GM21390 (cell line): Measurements from ENCODE around the gene TMPRSS6.

Source experiments
- ATAC-seq: cut with Tn5 transposase; IDR thresholded peaks from one replicate; pipeline ENCODE4 v1.9.1; 2021; ENCODE audit not compliant: unreplicated experiment

The TMPRSS6 gene

DNA sequence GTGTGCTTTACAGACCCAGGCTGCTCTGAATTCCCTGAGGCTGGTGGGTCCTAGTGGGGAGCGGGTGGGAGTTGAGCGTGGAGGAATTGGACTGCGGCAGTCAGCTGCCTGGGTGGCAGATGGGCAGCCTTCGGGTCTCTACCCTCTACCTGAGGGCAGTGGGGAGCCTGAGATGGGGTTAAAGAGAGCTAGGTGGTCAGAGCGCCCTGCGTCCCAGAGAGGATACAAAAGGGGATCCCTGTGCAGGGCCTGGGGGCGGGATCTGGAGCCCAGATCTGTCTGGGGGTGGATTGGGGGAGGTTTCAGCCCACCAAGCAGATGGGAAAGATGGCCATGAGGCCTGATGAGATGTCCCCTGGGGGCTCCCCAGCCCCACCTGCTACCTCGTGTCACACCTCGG, 39.8 kb downstream of the TMPRSS6 start:
- no peak for ATAC-seq

DNA sequence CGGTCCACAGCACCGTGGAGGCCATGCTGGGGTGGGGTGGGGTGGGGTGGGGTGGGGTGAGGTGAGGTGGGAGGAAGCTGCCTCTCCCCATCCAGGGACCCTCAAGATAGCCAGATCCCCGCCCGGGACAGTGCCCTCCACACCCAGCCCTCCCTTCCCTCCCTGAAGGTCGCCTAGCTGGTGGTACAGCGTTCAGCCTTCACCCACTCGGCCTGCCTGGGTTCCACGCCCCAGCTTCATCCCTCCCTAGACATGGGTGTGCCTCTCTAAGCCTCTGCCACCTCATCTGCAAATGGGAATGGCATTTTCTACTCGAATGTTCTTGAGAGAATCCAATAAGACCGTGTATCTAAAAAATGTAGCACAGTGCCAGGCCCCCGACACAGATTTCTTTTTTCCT, 40.2 kb downstream of the TMPRSS6 start:
- ATAC-seq: no peak

DNA sequence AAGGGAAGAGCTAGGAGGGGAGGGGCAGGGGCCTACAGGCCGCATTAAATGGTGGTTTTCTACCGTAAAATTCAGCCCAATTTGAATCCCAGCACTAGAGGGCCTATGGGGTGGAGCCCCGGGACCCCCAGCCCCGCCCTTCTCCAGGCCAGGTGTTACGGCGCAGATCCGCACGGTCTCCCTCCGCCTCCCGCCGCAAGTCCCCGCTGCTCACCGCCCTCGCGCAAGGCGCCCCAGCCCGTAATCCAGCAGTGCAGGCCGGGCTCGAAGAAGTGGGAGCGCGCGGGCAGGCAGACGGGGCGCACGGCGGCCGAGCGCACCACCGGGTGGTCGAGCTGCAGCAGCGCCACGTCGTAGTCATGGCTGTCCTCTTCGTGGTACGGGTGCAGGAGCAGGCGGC, 40.7 kb downstream of the TMPRSS6 start:
- no peak for ATAC-seq

DNA sequence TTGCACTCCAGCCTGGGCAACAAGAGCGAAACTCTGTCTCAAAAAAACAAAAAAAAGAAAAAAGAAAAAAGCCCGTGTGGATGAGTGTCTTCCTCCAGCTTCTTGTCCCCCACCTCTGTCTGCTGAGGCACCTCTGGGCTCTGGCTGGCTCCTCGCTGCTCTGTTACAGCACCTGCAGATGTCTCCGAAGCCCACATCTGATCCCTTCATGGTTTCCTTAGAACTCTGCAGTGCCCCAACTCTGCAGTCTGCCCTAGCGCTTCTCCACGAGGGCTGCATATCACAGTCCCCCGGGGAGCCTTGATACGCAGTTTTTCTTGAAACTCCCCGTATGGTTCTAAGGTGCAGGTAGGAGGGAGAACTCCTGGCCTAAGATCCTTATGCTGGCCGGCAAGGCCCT, 42.1 kb downstream of the TMPRSS6 start:
- ATAC-seq: no peak

DNA sequence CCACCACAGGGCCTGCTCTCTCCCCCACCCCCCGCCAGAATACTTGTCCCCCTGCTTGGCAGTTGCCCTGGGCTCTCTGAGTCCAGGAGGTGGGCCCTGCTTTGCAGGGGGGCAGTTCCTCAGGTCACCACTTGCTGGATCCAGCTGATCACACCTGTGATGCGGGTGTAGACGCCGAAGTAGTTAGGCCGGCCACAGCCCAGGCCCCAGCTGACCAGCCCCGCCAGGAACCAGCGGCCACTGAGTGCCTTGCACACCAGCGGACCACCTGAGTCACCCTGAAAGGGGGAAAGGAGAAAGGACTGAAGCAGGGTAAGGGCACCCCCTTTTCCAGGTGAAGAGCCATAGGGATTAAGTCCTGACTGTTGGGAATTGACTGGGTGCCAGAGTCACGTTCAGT, 43.6 kb downstream of the TMPRSS6 start:
- ATAC-seq: no peak

DNA sequence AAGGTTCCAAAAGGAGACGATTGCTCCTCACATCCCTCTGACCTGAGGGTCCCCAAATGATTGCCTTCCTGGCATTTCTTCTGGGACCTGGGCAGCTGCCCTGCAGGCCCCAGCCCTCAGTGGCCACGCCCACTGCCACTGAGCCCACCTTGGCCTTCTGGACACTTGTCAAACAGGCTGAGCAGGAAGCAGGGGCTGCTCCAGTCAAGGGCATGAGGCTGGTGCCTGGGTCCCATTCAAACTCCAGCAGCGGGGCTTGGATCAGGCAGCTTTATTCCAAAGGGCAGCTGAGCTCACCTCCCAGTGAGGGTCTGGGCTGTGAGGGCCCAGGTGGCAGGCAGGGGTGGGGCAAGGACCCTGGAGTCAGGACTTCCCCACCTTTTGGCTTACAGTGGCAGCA, 44.3 kb downstream of the TMPRSS6 start:
- ATAC-seq: no peak

DNA sequence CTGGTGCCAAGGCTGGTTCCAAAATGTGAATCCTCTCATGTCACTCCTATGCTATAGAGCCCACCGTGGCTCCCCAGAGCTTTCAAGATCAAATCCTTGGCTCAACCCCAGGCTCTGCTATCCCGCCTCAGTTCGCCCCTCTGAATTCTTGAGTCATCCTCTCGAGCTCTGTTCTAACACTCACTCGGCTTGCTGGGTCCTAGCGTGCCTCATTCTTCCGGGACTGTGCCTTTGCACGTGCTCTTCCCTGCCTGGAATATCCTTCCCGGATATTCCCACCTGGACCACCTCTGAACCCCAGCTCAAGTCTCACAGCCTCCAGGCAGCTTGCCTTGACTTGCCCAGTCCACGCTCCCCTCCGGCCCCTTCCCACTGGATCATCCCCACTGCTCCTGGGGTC, 45.0 kb downstream of the TMPRSS6 start:
- no peak for ATAC-seq

DNA sequence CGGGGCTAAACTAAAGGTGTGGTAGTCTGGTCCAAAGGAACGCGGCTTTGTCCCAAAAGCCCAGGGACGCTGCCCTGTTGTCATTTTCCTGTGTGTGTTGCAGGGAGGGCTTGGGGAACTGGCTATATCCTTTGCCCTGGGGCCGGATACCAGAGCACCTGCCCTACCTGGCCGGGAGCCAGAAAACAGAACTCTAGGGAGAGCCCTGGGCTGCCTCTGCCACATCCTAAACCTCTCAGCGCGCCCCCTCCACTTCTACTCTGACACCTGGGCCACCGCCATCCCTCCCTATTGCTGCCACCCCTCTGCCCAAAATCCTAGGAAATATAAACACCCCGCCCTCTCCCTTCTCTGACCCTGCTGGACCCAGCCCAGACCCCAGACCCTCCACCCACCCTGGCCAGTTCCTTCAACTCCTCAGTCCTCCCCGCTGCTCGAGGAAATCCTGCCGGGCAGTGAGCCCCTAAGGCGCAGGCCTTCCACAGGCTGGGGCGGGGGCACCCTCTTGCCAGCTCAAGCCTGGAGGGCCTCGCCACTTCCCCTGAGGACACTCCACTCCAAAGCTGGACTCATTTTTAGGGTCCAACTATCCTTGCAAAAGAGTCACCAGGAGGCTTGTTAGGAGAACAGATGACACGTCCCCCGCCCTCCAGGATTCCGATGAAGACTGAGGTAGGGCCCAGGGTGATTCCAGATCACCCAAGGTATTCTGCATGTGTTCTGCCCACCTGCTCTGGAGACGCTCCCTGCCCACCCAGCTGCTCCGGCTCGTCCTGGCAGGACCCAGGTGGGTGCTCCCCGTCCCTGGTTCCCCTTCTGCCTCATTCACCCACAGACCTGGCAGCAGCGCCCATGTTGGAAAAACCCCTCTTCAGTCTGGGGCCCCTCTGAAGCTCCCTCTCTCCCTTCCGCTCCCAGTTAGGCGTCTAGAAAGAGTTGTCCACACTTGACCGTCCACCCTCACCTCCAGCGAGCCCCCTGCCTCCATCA, 45.8 kb downstream of the TMPRSS6 start:
- no peak for ATAC-seq

DNA sequence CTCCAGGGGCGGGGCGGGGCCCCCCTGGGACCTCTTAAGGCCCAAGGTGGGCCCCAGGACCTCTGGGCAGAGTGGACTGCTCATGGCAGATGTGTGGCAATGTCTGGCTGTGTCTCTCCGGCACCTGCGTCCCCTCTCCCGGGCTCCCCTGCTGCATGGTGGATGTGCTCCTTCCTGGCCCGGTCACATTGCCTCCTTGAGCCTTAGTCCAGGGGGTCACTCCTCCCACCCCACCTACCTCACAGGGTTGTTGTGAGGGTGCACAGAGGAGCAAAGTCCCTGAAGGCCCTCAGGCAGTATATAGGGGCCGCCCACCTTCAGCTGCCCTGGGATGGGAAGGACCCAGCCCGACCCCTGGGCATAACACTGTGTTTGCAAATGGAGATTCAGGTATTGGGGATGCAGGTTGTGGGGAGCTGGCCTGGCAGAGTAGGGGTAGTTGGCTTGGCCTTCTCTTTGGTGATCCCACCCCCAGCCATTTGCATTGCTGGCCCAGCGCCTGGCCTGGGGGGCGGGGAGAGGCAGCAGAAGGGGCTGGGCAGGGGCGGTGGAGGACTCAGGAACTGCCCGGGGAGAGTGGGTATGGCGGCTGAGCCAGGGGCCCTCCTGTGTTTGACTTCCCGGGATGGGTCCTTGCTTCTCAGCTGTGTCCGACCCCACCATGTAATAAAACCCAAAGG, 46.7 kb downstream of the TMPRSS6 start:
- ATAC-seq: no peak

DNA sequence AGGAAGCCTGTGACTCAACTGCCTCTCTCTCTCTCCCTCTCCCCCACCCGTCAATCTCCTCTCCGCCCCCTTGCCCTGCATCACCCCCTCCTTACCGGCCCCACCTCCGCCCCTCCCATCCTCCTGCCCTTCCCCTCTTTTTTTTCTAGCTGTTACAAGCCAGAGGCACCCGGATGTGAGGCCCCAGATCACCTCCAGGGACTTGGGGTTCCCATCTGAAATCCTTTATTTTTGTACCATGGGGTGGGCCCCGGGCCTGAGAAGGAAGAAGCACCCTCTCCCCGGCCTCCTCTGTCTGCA, 47.2 kb downstream of the TMPRSS6 start:
- no peak for ATAC-seq

DNA sequence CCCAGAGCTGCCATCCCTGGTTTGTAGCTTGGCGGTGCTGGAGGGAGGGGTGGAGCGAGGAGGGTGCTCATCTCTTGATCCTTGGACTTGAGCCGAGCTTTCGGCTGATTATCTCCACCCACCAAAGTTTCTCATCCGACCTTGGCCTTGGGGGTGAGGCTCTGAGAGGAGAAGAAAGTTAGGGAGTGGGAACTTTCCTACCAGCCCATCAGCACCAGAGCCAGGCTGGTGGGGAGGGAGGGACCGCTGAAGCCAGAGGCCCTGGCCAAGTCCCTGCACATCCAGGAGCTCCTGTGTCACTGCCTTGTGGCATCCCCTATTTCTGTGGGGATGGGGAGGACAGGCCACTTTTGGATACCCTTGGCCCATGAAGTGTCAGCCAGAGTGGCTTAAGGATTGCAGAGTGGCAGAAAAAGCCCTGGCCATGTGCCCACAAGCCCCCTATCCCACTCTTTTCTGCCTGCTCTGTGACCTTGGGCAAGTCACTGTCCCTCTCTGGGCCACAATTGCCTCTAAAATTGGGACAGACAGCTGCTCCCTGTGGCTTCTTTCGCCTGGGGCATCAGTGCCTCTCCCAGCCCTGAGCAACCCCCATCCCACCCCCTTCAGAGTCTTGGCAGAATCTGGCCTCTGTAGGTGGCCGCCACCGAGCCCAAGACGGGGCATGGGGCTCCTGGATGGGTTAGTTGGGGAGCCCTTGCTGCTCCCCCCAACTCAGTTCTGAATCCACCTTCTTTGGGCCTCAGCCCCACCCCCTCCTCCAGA, 47.7 kb downstream of the TMPRSS6 start:
- ATAC-seq: no peak

DNA sequence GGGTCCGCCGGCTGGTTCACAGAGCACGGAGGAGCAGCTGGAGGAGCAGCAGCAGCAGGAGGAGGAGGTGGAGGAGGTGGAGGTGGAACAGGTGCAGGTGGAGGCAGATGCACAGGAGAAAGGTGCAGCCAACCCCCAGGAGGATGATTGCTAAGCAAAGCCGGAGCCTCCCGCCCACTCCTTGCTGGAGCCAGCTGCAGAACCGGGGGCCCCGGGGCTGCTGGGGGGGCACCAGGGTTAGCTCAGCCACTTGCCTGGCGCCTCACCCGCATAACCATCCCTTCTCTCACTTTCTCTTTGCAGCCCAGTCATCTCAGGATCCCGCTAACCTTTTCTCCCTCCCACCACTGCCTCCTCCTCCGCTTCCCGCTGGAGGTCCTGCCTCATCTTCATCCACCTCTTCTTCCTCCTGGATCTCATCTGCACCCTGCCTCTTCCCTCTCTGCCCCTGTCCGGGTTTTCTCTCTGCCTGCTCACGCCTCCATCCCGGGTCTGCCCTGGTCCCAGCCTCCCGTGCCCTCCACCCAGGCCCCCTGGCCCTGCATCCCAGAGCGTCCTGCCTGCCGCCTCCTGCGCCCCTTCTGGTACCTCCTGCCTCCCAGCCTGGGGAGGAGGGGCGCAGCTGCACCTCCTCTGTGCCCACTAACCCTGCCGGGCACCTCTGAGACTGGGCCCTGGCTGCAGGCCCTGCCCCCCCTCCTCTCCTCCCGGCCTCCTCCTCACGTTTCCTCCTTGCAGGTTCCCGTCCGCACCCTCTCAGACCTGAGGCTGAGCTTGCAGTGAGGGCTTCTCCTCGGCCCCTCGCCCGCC, 48.5 kb downstream of the TMPRSS6 start:
- no peak for ATAC-seq

DNA sequence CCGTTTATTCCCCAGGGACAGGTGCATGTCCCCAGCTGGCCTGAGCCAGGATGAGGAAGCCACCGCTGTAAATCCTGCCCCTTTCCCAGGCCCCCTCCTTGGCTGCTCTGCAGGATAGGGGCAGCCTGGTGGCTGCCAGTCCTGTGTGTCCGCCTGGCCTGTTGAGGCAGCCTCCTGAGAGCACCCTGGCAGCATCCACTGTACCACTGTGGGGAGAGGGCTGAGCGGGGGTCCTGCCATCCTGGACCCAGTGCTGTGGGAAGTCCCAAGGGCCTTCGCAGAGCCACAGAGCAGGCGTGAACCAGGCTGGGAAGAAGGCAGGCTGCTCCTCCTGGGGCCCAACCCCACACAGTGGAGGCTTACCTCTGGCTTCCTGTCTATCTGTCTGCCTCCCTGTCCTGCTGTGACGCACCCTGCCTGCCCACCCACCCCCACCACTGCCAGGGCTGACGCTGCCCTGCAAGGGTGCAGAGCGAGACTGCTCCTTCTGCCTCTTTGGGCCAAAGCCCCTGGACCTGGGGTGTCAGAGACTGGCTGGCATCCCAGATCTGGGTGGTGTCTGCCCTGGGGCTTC, 49.5 kb downstream of the TMPRSS6 start:
- no peak for ATAC-seq

DNA sequence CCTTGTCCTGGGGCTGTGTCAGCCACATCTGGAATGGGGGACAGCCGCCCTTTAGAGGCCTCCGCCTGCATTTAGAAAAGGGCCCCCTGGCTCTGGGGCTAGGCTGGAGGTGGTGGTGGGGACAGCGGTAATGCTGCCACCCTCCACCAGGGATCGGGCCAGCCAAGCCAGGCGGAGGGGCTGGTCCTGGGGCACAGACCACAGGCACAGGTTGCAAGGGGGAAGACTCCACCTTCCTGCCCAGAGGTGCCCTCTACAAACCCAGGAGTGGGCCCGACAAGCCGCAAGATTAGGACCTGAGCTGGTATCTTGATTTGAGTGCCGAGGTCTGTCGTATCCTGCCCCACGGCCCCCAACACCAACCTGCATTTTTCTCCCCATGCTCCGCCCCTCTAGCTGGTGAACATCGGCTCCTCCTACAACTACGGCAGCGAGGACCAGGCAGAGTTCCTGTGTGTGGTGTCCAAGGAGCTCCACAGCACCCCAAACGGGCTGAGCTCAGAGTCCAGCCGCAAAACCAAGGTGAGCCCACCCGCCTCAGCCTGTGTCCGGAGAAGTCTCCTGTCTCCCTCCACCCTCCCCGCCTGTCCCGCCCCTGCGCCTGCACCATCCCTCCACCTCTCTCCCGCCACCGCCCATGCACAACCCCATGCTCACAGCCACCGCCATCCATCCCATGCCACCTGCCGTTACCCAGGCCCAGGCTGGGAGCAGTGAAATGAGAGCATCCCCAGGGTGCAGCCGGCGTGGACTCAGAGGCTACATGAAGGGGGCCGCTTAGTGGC, 50.4 kb downstream of the TMPRSS6 start:
- no peak for ATAC-seq

DNA sequence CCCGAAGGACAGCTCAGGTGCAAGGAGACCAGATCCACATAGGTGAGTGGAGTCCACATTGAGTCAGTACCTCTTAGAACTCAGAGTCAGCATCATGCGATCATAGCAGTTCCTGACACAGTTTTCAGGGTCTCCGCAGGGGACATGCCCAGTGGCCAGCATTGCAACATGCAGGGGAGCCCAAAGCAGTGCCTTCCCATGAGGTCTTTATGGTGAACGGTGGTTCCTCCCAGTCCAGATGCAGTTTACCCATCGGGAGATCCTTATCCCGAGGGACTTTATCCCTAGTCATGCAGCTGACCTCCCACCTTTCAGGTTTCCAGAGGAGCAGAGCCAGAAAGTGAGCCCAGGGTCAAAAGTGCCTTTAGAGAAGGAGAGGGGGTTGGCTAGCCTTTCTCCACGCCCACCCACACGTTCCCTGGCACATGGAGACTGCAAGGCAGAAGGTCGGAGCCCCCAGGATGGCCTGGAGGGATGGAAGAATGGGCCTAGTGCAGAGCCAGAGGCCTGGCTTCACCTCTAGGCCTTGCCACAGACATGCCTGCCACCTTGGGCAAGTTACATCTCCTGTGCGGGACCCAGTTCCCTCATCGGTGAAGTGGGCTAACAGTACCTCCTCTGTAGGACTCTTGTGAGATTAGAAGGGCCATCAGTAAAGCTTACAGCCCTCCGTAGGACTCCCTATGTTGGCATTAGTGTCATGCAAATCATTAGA, 51.6 kb downstream of the TMPRSS6 start:
- no peak for ATAC-seq

DNA sequence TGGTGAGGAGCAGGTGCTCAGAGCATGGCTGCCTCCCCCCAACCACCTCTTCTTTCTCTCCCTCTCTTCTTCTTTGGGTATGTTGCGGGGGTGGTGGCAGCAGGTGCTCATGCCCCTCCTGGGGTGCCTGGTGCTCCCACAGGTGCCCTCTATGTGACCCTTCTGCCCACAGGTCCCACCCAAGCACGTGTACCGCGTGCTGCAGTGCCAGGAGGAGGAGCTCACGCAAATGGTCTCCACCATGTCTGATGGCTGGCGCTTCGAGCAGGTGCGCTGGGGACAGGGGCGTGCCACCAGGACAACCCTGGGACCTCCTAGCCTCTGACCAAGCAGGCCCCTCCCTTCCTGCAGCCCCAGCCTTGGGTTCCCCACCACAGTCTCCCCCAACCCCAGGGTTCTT, 52.3 kb downstream of the TMPRSS6 start:
- no peak for ATAC-seq

DNA sequence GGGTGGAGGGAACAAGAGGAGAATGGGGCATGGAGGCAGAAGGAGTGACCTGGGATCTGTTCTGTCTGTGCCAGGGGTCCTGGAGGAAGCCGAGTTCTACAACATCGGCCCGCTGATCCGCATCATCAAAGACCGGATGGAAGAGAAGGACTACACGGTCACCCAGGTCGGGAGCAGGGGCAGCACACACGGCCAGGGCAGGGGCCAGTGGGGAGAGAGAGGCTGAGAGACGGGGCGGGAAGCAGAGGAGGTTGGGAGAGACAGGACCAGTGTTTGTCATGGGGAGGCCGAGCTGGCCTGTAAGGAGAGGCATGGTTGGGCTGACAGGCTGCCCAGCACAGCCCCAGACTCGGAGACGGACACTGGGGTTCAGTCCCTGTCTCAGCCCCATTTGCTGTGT, 53.3 kb downstream of the TMPRSS6 start:
- ATAC-seq: no peak

DNA sequence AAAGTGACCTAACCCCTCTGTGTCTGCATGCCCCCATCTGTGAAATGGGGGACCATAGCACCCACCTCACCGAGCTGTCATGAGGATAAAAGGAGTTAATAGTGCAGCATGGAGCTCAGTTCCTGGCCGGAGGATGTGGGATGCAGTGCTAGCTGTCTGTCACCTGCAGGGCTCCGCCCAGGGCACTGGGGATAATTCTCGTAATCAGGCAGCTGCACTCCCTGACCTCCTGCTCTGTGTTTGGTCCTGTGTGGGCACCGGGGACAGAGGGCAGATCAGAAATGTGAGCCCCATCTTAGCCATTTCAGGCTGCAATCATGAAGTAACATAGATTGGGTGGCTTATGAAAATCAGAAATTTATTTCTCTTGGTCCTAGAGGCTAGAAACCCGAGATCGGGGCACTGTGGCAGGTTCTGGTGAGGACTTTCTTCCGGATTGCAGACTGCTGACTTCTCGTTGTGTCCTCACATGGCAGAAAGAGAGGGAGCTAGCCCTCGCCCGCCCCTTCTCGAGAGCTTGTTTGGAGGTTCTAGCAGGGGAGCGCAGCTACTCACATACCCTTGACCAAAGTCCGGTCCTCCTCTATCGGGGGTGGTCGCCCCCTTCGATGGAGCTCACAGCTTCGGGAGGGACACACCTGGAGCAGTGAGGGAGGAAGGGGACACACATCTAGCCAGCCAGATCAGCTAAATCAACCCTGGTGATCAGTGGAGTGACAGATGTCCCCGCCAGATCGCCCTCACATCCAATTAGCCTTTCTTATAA, 54.7 kb downstream of the TMPRSS6 start:
- ATAC-seq: no peak

DNA sequence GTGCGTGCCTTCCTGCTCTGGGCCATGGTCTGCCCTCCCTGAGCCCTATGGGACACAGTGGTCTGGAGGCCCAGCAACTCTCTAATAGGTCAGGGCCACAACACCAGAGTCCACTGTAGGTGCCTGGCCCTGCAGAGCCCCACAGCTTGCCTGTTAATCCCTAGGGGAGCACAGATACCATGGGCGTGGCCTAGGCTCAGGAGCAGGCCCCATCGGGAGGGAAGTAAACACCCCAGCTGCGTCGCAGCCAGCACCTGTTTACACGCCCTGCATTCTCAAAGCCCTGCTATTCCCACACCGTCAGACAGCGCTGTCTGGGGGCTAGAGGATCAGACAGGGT, 55.5 kb downstream of the TMPRSS6 start:
- ATAC-seq: no peak
